ENCODE results near the gene GAMT. TPM values are rescaled to one million over a fixed set of nuclear protein-coding genes. Genes with fewer than 3 reads are reported as not detected.
A peak's percentile ranks its signal among the peaks of the same experiment; 100 is the strongest.

The GAMT gene
- total and polyA plus RNA-seq, 2 of the 13 experiments (the other 11 are each of a cell fraction or from before 2014, with no cell fraction given): 115 to 124 TPM

DNA sequence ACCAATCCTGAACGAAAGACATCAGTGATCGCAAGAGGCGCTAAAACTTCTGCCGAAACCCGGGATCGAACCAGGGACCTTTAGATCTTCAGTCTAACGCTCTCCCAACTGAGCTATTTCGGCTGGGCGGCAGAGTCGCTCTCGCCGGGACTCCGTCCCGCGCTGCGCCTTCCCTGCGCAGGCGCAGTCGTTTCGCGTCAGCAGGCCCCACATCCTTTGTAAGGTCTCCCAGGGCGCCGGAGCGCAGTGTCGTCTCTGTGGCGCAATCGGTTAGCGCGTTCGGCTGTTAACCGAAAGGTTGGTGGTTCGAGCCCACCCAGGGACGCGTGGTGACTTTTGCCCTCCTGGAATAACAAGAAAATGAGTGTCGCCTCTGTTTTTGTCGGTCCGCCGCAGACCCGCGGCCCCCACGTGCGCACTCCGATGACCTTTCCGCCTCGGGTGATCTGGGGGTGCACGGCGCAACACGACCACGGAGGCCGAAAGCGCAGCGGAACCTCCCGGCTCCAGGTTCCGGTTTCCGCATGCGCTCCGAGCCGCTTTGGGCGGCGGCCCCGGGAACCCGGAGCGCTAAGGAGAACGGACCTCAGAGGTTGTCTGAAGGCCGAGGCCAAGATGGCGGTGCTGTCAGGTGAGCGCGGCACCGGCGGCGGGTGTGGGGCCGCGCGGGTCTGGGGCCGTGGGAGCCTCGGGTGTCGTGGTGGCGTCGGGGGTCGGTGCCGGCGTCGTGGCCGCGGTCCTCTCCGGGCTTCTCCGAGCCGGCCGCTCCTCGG, 17.8 kb downstream of the GAMT start, which contains the start of gene NDUFS7 (continued):
- TF ChIP-seq, protein P1, sequence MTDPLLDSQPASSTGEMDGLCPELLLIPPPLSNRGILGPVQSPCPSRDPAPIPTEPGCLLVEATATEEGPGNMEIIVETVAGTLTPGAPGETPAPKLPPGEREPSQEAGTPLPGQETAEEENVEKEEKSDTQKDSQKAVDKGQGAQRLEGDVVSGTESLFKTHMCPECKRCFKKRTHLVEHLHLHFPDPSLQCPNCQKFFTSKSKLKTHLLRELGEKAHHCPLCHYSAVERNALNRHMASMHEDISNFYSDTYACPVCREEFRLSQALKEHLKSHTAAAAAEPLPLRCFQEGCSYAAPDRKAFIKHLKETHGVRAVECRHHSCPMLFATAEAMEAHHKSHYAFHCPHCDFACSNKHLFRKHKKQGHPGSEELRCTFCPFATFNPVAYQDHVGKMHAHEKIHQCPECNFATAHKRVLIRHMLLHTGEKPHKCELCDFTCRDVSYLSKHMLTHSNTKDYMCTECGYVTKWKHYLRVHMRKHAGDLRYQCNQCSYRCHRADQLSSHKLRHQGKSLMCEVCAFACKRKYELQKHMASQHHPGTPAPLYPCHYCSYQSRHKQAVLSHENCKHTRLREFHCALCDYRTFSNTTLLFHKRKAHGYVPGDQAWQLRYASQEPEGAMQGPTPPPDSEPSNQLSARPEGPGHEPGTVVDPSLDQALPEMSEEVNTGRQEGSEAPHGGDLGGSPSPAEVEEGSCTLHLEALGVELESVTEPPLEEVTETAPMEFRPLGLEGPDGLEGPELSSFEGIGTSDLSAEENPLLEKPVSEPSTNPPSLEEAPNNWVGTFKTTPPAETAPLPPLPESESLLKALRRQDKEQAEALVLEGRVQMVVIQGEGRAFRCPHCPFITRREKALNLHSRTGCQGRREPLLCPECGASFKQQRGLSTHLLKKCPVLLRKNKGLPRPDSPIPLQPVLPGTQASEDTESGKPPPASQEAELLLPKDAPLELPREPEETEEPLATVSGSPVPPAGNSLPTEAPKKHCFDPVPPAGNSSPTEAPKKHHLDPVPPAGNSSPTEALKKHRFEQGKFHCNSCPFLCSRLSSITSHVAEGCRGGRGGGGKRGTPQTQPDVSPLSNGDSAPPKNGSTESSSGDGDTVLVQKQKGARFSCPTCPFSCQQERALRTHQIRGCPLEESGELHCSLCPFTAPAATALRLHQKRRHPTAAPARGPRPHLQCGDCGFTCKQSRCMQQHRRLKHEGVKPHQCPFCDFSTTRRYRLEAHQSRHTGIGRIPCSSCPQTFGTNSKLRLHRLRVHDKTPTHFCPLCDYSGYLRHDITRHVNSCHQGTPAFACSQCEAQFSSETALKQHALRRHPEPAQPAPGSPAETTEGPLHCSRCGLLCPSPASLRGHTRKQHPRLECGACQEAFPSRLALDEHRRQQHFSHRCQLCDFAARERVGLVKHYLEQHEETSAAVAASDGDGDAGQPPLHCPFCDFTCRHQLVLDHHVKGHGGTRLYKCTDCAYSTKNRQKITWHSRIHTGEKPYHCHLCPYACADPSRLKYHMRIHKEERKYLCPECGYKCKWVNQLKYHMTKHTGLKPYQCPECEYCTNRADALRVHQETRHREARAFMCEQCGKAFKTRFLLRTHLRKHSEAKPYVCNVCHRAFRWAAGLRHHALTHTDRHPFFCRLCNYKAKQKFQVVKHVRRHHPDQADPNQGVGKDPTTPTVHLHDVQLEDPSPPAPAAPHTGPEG (CRISPR knock-in tag; IDR thresholded peaks at IDR 0.05): peak; percentile 87; the same call in 1 of the 2 replicates
- TF ChIP-seq, protein P2, sequence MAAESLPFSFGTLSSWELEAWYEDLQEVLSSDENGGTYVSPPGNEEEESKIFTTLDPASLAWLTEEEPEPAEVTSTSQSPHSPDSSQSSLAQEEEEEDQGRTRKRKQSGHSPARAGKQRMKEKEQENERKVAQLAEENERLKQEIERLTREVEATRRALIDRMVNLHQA (CRISPR knock-in tag; IDR thresholded peaks at IDR 0.05): no peak
- TF ChIP-seq ZNF101 (CRISPR knock-in tag; IDR thresholded peaks at IDR 0.05; ENCODE audit: borderline replicate concordance, low read depth) (peak; percentile 89; the same call in 1 of the 2 replicates), CHD2 (IDR thresholded peaks at IDR 0.05; ENCODE audit: low read depth, low read length) (peak; percentile 28; the same call in 1 of the 2 replicates), TCF12 (IDR thresholded peaks at IDR 0.05) (no peak), TCF12 (CRISPR knock-in tag; IDR thresholded peaks at IDR 0.05) (peak; percentile 95), U2AF1 (optimal IDR thresholded peaks at IDR 0.05; ENCODE audit: low read depth, low read length) (peak; percentile 97), ZBTB1 (CRISPR knock-in tag; IDR thresholded peaks at IDR 0.05; ENCODE audit: borderline replicate concordance) (no peak), CBX1 (IDR thresholded peaks at IDR 0.05; ENCODE audit: low read depth) (peak; percentile 98), PRPF4 (IDR thresholded peaks at IDR 0.05; ENCODE audit: low read depth, low read length, poor library complexity, severe bottlenecking) (peak; percentile 93), GZF1 (CRISPR knock-in tag; IDR thresholded peaks at IDR 0.05) (peak; percentile 87; the same call in 1 of the 2 replicates), ZNF431 (CRISPR knock-in tag; IDR thresholded peaks at IDR 0.05; ENCODE audit: borderline replicate concordance, low read depth) (no peak), ARNT (IDR thresholded peaks at IDR 0.05) (no peak), ZNF501 (CRISPR knock-in tag; IDR thresholded peaks at IDR 0.05) (peak; percentile 100), KDM5B (CRISPR knock-in tag; IDR thresholded peaks at IDR 0.05; ENCODE audit: borderline replicate concordance) (peak; percentile 97; the same call in 1 of the 2 replicates), RAD51 (IDR thresholded peaks at IDR 0.05; ENCODE audit: borderline replicate concordance) (no peak), ZNF496 (CRISPR knock-in tag; IDR thresholded peaks at IDR 0.05; ENCODE audit: insufficient replicate concordance) (no peak), ZNF746 (CRISPR knock-in tag; IDR thresholded peaks at IDR 0.05) (peak; percentile 84; the same call in 1 of the 2 replicates)
- TF ChIP-seq, protein P3, sequence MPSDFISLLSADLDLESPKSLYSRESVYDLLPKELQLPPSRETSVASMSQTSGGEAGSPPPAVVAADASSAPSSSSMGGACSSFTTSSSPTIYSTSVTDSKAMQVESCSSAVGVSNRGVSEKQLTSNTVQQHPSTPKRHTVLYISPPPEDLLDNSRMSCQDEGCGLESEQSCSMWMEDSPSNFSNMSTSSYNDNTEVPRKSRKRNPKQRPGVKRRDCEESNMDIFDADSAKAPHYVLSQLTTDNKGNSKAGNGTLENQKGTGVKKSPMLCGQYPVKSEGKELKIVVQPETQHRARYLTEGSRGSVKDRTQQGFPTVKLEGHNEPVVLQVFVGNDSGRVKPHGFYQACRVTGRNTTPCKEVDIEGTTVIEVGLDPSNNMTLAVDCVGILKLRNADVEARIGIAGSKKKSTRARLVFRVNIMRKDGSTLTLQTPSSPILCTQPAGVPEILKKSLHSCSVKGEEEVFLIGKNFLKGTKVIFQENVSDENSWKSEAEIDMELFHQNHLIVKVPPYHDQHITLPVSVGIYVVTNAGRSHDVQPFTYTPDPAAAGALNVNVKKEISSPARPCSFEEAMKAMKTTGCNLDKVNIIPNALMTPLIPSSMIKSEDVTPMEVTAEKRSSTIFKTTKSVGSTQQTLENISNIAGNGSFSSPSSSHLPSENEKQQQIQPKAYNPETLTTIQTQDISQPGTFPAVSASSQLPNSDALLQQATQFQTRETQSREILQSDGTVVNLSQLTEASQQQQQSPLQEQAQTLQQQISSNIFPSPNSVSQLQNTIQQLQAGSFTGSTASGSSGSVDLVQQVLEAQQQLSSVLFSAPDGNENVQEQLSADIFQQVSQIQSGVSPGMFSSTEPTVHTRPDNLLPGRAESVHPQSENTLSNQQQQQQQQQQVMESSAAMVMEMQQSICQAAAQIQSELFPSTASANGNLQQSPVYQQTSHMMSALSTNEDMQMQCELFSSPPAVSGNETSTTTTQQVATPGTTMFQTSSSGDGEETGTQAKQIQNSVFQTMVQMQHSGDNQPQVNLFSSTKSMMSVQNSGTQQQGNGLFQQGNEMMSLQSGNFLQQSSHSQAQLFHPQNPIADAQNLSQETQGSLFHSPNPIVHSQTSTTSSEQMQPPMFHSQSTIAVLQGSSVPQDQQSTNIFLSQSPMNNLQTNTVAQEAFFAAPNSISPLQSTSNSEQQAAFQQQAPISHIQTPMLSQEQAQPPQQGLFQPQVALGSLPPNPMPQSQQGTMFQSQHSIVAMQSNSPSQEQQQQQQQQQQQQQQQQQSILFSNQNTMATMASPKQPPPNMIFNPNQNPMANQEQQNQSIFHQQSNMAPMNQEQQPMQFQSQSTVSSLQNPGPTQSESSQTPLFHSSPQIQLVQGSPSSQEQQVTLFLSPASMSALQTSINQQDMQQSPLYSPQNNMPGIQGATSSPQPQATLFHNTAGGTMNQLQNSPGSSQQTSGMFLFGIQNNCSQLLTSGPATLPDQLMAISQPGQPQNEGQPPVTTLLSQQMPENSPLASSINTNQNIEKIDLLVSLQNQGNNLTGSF (CRISPR knock-in tag; IDR thresholded peaks at IDR 0.05): peak; percentile 81

Measured in HepG2 (cell line).